HUDEP-2 (cell line): ENCODE measurements around the gene COL6A5.

Experiments
- DNase-seq, 76 experiments: peaks; one replicate each; lab custom pipeline; 2025; ENCODE audit not compliant: unreplicated experiment in 76 of 76; lab: John Stamatoyannopoulos, UW

The COL6A5 gene

DNA sequence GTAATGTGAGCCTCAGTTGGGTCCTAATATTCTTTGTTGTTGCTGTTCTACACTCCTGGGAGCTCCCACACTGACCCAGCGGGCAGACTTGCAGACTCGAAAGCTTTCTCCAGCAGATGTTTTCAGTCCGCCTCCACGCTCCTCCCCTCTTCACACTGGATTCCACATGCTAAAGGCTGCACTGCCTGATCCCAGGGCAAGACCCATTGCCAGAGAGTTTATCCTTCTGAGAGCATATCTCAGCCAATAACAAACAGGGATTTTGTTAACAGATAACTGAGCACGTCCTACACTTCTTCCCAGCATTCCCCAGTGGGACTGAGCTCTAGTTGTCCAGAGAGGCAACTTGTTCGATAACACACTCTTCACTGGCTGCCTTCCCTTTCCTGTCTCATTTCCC, 163.5 kb downstream of the COL6A5 start:
- no peak for DNase-seq

- DNase-seq, result no peak
Measured at GRCh38 chr3:130514681-130515080, 169.2 kb downstream of the COL6A5 start.

- no peak for DNase-seq
Measured at GRCh38 chr3:130515755-130516154, 170.3 kb downstream of the COL6A5 start.

GRCh38 chr3:130516645-130517512, 171.4 kb downstream of the COL6A5 start, which contains the start of gene COL6A6:
Gene COL6A6, plus strand, starts transcription at chr3:130517177. Its CDS starts 43,188 bp downstream, at chr3:130560365.
- no peak for DNase-seq

GRCh38 chr3:130517602-130518001, 172.1 kb downstream of the COL6A5 start:
- no peak for DNase-seq

GRCh38 chr3:130519754-130520153, 174.3 kb downstream of the COL6A5 start:
- no peak for DNase-seq

DNA sequence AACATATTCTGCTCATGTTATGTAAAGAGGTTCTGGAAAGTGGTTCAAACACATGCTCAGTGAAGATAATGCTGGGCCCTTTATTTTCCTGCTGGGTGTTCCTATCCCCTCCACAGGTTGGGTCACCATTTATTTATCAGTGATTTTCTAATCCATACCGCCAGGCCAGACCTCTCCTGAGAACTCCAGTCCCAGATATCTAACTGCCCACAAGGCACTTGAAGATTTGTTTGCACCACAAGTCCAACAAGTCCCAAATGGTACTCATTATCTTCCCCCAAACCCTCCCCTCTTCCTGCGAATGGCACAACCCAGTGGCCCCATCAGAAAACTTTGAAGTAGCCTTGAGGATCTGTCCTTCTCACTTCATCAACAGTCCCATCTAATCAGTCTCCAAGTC, 176.9 kb downstream of the COL6A5 start:
- no peak for DNase-seq

GRCh38 chr3:130527426-130527825, 182.0 kb downstream of the COL6A5 start:
- DNase-seq, result no peak

DNA sequence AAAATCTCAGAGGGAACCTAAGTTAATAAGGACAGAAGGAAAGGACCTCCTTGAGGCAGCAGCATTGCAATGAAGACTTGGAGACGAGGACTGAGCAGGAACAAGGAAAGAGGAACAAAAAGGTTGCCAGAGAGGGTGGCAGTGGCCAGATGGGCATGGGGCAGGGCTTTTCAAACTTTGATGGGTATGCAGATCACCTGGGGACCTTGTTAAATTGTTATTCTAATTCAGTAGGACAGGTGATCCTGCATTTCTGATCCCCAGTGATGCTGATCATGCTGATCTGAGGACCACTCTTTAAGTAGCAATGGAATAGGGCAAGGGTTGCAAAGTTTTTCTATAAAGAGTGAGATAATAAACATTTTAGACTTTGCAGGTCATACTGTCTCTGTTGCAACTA, 182.6 kb downstream of the COL6A5 start:
- DNase-seq, result no peak

GRCh38 chr3:130529486-130530215, 184.2 kb downstream of the COL6A5 start:
- DNase-seq, result no peak

DNA sequence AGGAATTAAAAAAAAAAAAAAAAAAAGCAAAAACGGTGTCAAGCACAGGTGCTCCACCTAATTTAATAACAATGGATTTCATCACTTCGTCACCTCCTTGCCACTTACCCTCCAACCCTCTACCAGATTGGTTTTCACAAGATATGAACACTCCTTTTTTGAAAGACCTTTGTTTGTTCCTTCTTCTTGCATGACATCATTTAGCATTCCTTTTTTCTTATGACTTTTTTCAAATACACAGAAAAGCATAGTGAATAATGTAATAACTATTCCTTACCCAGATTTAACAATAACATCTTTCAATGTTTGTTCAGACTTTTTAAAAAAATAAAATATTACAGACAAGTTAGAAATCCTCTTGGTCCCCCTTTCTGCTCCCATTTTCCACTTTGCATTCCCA, 187.8 kb downstream of the COL6A5 start:
- no peak for DNase-seq
